Thyroid gland (tissue), 4 donors: Measurements from ENCODE around the gene KCNH1.

ENCODE experiments used
- POLR2A ChIP-seq, 2 donors: fragments of 450-650 bp; IDR thresholded peaks; one replicate each; pipeline ENCODE4 v1.6.1; 2017; ENCODE audit warnings: antibody characterized with exemption in 2 of 2, mild to moderate bottlenecking in 2 of 2, moderate library complexity in 1 of 2
- TF ChIP-seq, protein P1 (sequence below), 6 experiments: fragments of 200-600 bp in 3 of 6; fragments of 450-650 bp in 3 of 6; sonication (generic) in 3 of 6; IDR thresholded peaks; one replicate each; pipeline ENCODE4 v1.5.1; 2016 to 2019; ENCODE audit warnings: antibody characterized with exemption in 6 of 6, mild to moderate bottlenecking in 2 of 6, inconsistent platforms in 1 of 6, moderate library complexity in 1 of 6

DNA sequence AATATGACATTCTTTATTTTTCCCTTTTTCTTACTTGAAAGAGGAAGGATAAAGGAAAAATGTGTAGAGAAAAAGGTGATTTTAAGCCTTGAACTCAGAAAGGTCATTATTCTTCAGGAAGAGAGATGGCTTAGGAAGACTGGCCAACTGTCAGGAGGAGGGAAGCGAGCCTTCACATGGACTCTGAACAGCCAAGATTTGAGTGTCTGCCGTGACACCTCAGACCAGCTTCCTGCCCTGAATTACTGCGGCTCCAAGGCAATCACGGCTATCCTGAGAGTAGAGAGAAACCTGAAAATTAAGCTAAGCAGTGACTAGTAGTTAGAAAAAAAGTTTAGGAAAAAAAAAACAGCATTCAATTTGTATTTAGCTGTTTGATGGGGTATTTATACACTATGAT lies 314.7 kb downstream of the KCNH1 start:
- TF ChIP-seq, protein P1, sequence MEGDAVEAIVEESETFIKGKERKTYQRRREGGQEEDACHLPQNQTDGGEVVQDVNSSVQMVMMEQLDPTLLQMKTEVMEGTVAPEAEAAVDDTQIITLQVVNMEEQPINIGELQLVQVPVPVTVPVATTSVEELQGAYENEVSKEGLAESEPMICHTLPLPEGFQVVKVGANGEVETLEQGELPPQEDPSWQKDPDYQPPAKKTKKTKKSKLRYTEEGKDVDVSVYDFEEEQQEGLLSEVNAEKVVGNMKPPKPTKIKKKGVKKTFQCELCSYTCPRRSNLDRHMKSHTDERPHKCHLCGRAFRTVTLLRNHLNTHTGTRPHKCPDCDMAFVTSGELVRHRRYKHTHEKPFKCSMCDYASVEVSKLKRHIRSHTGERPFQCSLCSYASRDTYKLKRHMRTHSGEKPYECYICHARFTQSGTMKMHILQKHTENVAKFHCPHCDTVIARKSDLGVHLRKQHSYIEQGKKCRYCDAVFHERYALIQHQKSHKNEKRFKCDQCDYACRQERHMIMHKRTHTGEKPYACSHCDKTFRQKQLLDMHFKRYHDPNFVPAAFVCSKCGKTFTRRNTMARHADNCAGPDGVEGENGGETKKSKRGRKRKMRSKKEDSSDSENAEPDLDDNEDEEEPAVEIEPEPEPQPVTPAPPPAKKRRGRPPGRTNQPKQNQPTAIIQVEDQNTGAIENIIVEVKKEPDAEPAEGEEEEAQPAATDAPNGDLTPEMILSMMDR (IDR thresholded peaks at IDR 0.05): no peak
- TF ChIP-seq POLR2A (IDR thresholded peaks at IDR 0.05): no peak
